HG03045 (cell line): ENCODE measurements around the gene INTS11.

Experiments
- ATAC-seq: cut with Tn5 transposase; IDR thresholded peaks from one replicate; pipeline ENCODE4 v1.9.1; 2021; ENCODE audit warnings: mild to moderate bottlenecking, moderate library complexity; ENCODE audit not compliant: unreplicated experiment

INTS11 gene

GRCh38 chr1:1314678-1315335, 9.7 kb downstream of the INTS11 start:
- no peak for ATAC-seq

DNA sequence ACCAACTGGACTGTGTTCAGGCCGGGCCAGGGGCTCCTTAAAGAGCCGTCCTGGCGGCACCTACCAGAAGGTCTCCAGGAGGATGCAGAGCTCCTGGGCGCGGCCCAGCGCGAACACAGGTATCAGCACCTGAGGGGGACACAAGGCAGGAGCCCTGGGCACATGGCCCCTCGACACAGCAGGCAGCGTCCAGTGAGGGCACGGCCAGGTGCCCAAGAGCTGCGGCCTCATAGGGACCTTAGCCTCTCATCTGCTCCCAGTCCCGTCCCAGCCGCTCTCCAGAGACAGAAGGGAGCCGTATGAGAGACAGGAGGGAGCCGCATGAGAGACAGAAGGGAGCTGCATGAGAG, 10.2 kb downstream of the INTS11 start:
- ATAC-seq: no peak

GRCh38 chr1:1313500-1314236, 10.8 kb downstream of the INTS11 start:
- no peak for ATAC-seq

DNA sequence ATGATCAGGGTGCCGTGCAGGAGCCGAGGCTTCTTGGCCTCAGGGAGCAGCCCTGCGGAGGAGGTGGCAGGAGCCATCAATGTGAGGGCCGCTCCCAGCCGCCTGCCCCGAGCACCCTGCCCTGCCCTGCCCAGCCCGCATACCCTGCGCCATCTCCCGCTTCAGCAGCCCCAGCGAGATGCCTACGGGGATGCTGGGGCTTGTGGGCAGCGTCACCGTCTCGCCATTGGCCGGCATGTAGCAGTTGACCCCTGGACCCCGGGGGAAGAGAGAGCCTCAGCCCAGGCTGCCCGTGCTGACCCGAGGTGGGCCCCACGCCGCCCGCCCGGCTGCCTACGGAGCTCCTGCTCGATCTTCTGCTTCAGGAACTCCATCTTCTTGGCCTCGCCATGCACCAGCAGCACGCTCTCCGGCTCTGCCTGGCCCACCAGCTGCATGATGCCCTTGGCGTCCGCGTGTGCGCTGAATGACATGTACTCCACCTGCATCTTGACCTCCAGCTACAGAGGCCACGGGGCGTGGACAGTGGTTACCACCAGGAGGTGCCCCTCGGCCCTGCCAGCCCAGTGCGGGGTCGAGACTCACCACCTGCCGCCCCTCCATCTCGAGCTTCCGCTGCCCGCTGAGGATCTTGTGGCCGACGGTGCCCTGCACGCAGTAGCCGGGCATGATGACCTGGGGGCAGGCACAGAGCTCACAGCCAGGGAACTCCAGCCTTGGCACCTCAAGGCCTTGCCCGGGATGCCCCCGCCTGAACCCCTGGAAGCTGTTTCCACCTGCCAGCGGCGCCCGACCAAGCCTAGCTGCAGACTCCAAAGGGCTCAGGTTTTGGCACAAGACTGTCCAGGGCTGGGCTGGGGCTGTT, 11.8 kb downstream of the INTS11 start:
- ATAC-seq: no peak

- no peak for ATAC-seq
Measured at GRCh38 chr1:1311107-1312104, 13.1 kb downstream of the INTS11 start.

DNA sequence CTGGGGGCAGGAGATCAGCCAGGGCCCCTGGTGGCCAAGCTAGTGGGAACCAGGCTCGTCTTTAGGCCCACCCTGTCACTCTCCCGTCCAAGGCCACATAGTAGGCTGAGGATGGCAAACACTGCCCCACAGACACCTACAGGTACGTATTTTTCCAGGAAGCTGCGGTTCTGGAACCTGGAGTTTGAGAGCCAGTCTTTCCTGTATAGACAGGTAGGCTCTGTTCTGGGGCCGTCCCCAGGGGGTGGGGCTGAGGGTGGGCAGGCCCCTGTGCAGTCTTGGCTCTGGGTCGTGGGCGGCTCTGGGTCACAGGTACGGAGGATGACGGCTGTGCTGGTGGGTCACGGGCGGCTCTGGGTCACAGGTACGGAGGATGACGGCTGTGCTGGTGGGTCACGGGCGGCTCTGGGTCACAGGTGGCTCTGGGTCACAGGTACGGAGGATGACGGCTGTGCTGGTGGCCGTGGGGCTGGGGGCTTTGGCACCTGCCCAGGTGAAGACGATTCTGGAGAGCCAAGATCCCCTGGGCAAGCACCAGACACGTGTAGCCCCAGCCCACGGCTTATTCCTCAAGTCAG, 13.9 kb downstream of the INTS11 start:
- ATAC-seq: no peak

DNA sequence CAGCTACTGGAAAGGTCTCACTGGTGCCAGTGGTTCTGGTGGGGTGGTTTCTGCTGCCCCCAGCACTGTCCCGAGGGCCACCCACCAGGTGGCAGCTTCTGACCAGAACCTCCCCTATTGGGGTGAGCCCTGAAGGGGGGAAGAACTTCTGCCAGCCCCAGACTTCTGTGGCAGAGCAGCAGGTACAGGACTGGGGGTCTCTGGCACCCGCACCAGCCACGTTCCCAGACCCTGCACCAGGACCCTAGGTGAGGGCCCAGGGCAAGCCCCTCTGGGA, 14.4 kb downstream of the INTS11 start:
- no peak for ATAC-seq

GRCh38 chr1:1309251-1310108, 15.0 kb downstream of the INTS11 start:
- ATAC-seq: no peak

DNA sequence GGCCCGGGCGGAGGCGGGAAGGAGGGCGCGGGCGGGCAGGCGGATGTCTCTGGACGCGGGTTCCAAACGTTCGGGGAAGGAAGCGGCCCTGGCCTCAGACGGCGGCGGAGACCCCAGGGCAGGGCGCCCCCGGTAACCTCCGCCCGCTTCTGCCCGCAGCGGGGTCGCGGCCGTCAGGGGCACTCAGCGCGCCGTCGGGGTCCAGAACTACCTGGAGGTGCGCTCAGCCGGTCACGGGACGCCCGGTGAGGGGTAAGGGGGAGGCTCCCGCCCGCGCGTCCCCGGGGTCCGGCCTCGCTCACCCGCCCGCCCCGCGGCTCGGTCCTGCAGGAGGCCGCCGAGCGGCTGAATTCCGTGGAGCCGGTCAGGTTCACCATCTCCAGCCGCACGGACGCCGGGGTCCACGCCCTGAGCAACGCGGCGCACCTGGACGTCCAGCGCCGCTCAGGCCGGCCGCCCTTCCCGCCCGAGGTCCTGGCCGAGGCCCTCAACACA, 15.7 kb downstream of the INTS11 start:
- no peak for ATAC-seq

DNA sequence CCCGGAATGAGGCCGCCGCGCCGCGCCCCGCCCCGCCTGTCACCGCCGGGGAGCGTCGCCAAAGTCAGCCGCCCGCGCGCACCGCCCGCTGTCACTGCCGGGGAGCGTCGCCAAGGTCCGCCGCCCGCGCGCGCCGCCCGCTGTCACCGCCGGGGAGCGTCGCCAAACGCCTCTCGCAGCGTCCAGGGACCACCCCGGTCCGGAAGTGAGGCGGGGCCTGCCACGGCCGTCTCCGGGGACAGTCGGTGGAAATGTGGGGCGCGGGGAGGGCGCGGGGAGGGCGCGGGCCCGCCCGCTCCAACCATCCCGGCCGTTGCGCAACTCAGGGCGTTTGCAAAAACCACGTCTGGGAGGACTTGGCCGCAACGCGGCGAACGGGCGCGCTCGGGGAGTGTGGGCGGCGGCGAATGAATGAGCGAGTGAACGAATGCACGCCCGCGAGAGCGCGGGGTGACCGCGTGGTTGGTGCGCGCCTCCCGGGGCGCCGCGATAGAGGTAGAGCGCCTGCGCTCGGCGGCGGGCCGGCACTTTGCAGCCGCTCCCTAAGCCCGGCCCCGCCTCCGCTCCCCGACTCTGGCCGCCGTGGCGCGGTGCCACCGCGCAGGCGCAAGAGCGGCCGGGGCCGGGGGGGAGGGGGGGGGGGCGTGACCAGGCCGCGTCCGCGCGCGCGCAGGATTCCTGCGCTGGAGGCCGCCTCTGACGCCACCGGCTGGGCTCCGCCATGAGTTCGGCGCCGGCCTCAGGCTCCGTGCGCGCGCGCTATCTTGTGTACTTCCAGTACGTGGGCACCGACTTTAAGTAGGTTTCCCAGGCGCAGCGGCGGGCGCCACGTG, 16.3 kb downstream of the INTS11 start, which contains the start of the genes ACAP3 and PUSL1:
Gene ACAP3, minus strand, starts transcription at position 8 of the 833 bp plus-strand sequence. CDS start 115 bp downstream, outside the sequence.
Gene PUSL1, plus strand, starts transcription at position 675 of the 833 bp plus-strand sequence. Its CDS starts 47 bp downstream, at position 722.
- ATAC-seq: peak; percentile 47

DNA sequence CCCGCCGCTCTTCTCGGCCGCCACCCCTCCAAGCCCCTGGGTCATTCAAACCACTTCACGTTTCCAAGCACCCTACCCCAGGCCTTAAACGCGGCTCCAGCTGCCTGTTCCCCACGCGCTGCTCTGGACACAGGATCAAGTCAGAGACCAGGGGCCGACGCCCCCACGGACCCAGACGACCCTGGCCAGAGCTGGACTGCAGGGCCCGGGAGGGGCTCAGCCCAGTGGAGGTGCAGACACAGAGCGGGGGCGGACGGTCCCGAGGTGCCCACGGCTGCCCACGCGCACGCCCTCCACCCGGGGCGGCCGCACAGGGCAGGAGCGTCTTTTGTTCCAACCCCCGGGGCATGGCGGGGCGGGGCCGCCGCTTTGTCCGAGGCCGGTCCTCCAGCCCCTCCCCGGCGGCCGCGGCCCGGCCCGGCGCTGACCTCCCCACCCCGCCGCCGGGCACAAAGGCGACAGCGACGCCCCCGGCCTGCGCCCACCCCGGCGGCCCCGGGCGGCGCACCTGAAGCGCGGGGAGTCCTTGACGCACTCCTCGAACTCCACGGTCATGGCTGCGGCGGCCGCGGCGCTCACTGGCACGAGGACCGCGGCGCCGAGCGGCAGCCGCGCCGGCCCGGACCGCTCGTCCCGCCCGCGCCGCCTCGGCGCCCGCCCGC, 17.1 kb downstream of the INTS11 start:
- ATAC-seq: peak; percentile 5

DNA sequence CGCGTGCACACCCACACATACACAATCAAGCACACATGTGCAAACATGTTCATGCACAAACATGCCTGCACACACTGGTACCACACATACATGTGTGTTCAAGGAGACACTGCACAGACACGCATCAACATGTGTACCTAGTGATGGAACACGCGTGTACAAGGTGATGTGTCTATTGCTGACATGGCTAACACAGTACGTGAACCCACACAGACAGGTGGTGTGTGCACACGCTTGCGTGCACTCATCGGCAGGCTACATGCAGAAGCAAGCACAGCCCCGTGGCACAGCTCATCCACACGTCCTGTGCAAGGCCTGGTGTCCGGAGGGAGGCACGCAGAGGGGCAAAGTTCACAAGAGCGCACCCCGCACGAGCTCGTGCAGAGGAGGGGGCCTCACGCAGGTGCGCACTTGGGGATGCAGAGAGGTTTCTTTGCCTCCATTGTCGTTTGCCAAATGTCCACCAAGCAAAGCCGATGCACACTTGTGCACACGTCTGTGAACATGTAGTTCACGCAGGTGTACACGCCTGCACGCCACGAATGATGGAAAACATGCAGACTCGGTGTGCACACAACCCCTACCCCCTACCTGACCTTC, 17.7 kb downstream of the INTS11 start:
- no peak for ATAC-seq

GRCh38 chr1:1306070-1306660, 18.3 kb downstream of the INTS11 start:
- no peak for ATAC-seq

DNA sequence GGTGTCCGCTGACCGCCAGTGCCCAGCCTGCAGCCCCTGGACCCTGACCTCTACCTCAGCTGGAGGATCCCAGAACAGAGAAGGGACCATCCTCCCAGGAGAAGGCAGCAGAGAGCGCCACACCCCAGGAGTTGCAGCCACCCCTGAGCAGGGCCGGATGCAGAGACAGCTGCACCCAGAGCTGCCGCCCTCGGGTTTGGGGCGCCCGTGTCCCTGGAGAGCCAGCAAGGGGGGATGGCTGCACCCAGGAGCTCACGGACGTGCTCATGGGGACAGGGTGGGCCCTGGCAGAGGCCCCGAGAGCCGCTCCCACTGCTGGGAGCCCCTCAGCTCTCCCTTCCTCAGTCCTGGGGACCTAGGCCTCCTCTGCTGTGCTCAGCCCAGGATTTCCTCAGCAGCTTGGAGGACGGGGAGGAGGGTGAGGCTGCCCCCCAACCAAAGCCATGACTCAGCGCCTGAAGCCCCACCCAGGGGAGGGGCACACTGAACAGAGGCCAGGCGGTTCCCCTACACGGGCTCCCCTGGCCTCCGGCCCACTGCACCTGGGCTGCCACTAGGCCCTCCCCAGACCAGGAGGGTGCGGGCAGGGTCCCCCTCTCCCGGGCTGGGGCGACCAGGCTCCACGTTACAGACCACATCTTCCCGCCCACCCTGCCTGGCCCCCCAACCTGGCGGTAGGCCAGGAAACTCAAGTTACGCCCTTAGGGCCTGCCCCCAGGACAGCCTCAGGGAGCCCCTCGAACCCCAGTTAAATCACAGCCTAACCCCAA, 19.0 kb downstream of the INTS11 start:
- no peak for ATAC-seq

GRCh38 chr1:1304331-1305299, 19.8 kb downstream of the INTS11 start:
- no peak for ATAC-seq
